ENCODE measurements around the gene C17orf100. TPM values are rescaled to one million over a fixed set of nuclear protein-coding genes. Genes with fewer than 3 reads are reported as not detected.

The C17orf100 gene
- total and polyA plus RNA-seq, 9 of the 15 experiments (the other 6 are each of a cell fraction or from before 2014, with no cell fraction given): 0.04 to 1.7 (median 0.43) TPM

DNA sequence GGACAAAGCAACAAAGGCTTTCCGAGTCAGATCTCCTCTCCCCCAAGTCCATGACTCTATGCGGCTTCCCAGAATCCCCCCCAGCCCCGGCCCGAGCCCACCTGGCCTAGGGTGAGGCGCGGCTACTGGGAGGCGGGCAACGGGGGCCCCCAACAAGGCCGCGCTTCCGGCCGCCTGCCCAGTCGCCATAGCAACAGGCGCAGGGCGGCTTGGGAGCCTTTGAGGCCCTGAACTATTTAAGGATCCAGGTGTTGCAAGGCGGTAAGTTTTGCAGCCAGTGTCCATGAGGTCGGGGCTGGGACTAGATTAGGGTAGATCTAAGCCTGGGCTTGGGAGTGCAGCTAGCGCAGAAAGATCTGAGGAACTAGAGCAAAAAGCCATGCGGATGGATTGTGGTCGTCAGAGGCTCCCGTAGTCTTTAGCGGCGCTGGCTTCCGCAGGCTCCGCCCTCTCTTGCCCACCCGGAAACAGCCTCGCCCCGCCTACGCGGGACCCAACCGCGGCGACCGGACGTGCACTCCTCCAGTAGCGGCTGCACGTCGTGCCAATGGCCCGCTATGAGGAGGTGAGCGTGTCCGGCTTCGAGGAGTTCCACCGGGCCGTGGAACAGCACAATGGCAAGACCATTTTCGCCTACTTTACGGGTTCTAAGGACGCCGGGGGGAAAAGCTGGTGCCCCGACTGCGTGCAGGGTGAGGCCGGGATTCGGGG, 10.9 kb upstream of the C17orf100 start, which contains the start of the genes KIAA0753 and TXNDC17 (continued):
- peak; percentile 88 for TF ChIP-seq GABPA (tag; conservative IDR thresholded peaks at IDR 0.05; ENCODE audit: low read depth)
- 0 out of 2 replicates have a peak, but pooled peaks have one; percentile 13 for TF ChIP-seq RFX7 (CRISPR knock-in tag; IDR thresholded peaks at IDR 0.05)
- TF ChIP-seq POU5F1 (IDR thresholded peaks at IDR 0.05; ENCODE audit: borderline replicate concordance, low read depth, low read length, partially characterized antibody): peak; percentile 79
- TF ChIP-seq PRPF4 (IDR thresholded peaks at IDR 0.05; ENCODE audit: insufficient read depth, low read depth, low read length, poor library complexity, severe bottlenecking): peak; percentile 30
- TF ChIP-seq KLF1 (tag; IDR thresholded peaks at IDR 0.05): 0 out of 2 replicates have a peak, but pooled peaks have one; percentile 29
- TF ChIP-seq ZNF311 (CRISPR knock-in tag; IDR thresholded peaks at IDR 0.05): no peak
- TF ChIP-seq, protein P1, sequence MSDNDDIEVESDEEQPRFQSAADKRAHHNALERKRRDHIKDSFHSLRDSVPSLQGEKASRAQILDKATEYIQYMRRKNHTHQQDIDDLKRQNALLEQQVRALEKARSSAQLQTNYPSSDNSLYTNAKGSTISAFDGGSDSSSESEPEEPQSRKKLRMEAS (CRISPR knock-in tag; IDR thresholded peaks at IDR 0.05): 0 out of 2 replicates have a peak, but pooled peaks have one; percentile 15
- TF ChIP-seq HDGF (IDR thresholded peaks at IDR 0.05): no peak
- TF ChIP-seq MEF2D (tag; conservative IDR thresholded peaks at IDR 0.05; ENCODE audit: low read depth): 0 out of 2 replicates have a peak, but pooled peaks have one; percentile 35
- no peak for TF ChIP-seq TRIM28 (IDR thresholded peaks at IDR 0.05)
- TF ChIP-seq, protein P2, sequence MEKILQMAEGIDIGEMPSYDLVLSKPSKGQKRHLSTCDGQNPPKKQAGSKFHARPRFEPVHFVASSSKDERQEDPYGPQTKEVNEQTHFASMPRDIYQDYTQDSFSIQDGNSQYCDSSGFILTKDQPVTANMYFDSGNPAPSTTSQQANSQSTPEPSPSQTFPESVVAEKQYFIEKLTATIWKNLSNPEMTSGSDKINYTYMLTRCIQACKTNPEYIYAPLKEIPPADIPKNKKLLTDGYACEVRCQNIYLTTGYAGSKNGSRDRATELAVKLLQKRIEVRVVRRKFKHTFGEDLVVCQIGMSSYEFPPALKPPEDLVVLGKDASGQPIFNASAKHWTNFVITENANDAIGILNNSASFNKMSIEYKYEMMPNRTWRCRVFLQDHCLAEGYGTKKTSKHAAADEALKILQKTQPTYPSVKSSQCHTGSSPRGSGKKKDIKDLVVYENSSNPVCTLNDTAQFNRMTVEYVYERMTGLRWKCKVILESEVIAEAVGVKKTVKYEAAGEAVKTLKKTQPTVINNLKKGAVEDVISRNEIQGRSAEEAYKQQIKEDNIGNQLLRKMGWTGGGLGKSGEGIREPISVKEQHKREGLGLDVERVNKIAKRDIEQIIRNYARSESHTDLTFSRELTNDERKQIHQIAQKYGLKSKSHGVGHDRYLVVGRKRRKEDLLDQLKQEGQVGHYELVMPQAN (IDR thresholded peaks at IDR 0.05; ENCODE audit: borderline replicate concordance): peak; percentile 33; the same call in 1 of the 2 replicates
- TF ChIP-seq ATF7 (IDR thresholded peaks at IDR 0.05): peak; percentile 37; the same call in 1 of the 2 replicates
- peak; percentile 74 for TF ChIP-seq ZBTB40 (IDR thresholded peaks at IDR 0.05)
- TF ChIP-seq ZBTB40 (CRISPR knock-in tag; IDR thresholded peaks at IDR 0.05): no peak
- no peak for TF ChIP-seq HMG20B (CRISPR knock-in tag; IDR thresholded peaks at IDR 0.05)
- TF ChIP-seq RBBP5 (IDR thresholded peaks at IDR 0.05; ENCODE audit: borderline replicate concordance, insufficient read depth, low read length, poor library complexity, severe bottlenecking): peak; percentile 74
- TF ChIP-seq CSDE1 (IDR thresholded peaks at IDR 0.05): peak in 1 of 2 experiments; percentile 91; a peak in 2 of 4 replicates

All from K562 (cell line).